PFSK-1 (cell line): ENCODE data around the gene TOGARAM1.

Source experiments
- FOXP2 ChIP-seq: optimal IDR thresholded peaks from 2 replicates; pipeline ENCODE3; 2011; ENCODE audit warnings: borderline replicate concordance, control low read depth, inconsistent platforms; ENCODE audit not compliant: insufficient read depth; ENCODE audit errors: extremely low read length, extremely low read depth
- POLR2AphosphoS5 ChIP-seq: IDR thresholded peaks from 2 replicates; pipeline ENCODE4 v1.6.1; 2012; ENCODE audit warnings: low read depth, mild to moderate bottlenecking, control low read depth, low read length, moderate library complexity
- TAF1 ChIP-seq: IDR thresholded peaks from 2 replicates; pipeline ENCODE4 v1.6.1; 2012; ENCODE audit warnings: low read length, control low read depth, borderline replicate concordance; ENCODE audit not compliant: insufficient read depth
- TF ChIP-seq, protein P1 (sequence below), 2 experiments: IDR thresholded peaks; 2 replicates each; pipeline versions ENCODE4 v1.6.1 to v1.8.0; 2011 to 2012; ENCODE audit warnings: low read depth in 2 of 2, low read length in 2 of 2, control low read depth in 1 of 2, inconsistent platforms in 1 of 2, mild to moderate bottlenecking in 1 of 2, moderate library complexity in 1 of 2; ENCODE audit not compliant: insufficient read depth in 1 of 2

DNA sequence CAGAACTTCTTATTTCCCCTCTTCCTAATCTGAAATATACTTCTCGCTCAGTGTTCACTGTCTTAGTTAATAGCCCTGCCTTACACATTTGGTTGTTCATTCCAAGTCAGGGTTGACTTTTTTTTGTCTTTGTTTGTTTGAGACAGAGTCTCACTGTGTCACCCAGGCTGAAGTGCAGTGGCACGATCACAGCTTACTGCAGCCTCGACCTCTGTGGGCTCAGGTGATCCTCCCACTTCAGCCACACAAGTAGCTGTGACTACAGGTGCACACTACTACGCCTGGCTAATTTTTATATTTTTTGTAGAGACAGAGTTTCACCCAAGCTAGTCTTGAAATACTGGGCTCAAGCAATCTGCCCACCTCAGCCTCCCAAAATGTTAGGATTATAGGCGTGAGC is 79.7 kb downstream of the TOGARAM1 start:
- TF ChIP-seq POLR2AphosphoS5 = no peak
- TF ChIP-seq TAF1 = no peak
- TF ChIP-seq FOXP2 = no peak
- TF ChIP-seq, protein P1, sequence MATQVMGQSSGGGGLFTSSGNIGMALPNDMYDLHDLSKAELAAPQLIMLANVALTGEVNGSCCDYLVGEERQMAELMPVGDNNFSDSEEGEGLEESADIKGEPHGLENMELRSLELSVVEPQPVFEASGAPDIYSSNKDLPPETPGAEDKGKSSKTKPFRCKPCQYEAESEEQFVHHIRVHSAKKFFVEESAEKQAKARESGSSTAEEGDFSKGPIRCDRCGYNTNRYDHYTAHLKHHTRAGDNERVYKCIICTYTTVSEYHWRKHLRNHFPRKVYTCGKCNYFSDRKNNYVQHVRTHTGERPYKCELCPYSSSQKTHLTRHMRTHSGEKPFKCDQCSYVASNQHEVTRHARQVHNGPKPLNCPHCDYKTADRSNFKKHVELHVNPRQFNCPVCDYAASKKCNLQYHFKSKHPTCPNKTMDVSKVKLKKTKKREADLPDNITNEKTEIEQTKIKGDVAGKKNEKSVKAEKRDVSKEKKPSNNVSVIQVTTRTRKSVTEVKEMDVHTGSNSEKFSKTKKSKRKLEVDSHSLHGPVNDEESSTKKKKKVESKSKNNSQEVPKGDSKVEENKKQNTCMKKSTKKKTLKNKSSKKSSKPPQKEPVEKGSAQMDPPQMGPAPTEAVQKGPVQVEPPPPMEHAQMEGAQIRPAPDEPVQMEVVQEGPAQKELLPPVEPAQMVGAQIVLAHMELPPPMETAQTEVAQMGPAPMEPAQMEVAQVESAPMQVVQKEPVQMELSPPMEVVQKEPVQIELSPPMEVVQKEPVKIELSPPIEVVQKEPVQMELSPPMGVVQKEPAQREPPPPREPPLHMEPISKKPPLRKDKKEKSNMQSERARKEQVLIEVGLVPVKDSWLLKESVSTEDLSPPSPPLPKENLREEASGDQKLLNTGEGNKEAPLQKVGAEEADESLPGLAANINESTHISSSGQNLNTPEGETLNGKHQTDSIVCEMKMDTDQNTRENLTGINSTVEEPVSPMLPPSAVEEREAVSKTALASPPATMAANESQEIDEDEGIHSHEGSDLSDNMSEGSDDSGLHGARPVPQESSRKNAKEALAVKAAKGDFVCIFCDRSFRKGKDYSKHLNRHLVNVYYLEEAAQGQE (IDR thresholded peaks at IDR 0.05; ENCODE audit: insufficient read depth in 1 of 2, low read depth in 2 of 2, low read length in 2 of 2) = no peak
